DLD1 (cell line): ENCODE data around the gene LPIN3.

Experiments used
- in situ Hi-C: cut with HindIII; loops from 2 replicates; pipeline ENCODE4 v1.10.0; 2017; ENCODE audit warnings: low sequenced_read_pairs

The LPIN3 gene

DNA sequence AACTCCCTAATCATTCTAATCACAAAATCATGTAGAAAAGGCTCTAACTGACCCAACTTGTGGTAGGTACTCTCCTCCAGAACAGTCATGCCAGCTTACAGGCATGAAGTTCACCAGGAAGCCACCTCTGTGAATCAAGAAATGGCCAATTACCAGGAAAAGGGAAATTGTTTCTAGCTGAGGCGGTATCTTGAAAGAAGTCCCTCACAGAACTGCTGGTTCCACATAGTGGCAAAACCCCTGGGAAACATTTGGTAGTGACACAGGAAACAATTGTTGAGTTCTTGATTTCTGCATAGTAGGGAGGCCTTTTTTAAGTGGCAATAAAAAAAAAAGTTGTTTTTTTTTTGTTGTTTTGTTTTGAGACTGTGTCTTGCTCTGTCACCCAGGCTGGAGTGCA lies 19.6 kb upstream of the LPIN3 start:
- in situ Hi-C loops: no loop called here

DNA sequence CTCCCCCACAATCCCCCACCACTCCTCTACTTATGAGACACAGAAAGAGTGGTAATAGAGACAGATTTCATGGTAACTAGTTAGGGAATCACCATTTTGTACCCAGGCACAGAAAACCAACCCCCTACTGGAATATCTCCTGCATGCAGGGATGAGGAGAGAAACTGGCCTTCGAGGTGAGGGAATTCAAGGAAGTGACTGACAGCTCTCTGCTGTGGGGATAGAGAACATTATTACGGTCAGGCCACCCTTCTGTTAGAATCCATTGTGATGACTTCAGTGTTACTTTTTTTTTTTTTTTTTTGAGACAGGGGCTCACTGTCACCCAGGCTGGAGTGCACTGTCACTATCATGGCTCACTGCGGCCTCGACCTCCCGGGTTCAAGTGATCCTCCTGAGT lies 13.4 kb upstream of the LPIN3 start:
- in situ Hi-C loops: no loop called here

DNA sequence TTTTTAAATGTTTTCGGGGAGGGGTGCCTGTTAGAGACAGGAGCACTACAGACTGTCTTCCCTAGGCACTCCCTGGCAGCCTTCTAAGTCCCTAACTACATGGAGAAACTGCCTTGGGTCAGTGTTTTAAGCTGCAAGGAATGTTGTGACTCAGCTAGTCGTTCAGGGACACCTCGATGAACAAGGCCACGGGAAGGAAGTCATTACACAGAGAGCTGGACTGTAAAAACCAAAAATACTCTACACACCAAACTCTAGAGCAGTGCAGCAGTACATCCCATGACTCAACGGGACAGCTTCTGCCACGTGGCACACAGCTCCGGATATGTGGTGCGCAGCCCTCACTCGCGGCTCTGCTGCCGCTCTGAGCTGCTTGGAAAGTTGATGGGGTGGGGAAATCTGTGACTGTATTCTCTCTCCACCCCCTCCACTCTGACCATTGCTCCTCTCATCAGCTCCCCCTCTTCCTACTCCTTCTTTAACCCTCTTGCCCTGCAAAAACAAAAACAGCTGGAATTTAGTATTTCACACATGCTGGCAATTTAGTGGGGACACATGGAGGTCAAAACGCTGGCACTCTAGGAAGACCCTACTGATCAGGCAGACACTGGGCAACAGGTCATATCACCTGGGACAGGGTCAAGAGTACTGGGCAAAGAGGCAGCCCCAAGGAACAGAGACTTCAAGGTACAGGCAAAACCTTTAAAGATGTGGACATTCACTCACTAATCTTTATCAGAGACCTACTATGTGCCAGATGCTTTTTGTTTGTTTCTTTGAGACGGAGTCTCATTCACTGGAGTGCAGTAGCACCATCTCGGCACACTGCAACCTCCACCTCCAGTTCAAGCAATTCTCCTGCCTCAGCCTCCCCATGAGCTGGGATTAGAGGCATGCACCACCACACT lies 10.9 kb upstream of the LPIN3 start:
- in situ Hi-C loops: no loop called here

DNA sequence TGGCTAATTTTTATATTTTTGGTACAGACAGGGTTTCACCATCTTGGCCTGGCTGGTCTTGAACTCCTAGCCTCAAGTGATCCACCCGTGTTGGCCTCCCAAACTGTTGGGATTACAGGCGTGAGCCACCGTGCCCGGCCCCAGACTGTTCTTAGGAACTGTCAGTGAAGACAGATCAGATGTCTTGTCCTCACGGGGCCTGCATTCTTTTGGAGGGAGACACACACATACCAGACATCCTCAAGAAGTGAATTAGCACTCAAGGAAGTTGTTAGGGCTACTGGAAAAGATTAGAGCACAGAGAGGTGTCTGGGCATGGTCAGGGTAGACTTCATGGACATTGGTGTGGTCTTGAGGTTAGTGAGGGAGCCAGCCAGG lies 10.3 kb upstream of the LPIN3 start:
- in situ Hi-C loops: no loop called here

DNA sequence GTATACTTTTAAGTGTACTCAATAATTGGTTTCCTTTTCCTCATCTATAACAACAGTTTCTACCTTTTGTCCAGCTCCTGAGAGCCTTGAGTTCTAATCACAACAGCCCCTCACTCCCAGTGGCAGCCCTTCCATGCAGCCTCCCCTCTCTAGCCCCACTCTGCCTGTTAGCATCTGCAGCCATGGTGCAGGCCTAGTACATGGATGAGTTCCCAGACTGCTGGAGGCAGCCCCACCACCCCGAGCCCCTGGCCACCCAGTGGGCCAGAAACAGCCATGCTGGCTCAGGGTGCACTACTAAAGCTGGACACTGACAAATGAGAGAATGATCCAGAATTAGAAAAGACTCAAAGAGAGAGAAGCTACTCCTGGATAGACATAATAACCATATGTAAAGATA lies 9.7 kb upstream of the LPIN3 start:
- in situ Hi-C loops: no loop called here

DNA sequence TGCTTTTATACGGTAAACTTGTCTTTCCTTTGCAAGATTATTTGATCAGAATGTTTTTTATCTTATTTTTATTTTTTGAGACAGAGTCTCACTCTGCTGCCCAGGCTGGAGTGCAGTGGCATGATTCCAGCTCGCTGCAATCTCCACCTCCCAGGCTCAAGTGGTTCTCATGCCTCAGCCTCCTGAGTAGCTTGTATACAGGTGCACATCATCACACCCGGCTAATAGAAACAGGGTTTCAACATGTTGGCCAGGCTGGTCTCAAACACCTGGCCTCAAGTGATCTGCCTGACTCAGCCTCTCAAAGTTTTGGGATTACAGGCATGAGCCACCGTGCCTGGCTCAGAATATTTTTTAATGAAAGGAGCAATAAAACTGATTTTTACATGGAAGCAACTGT lies 8.9 kb upstream of the LPIN3 start:
- in situ Hi-C loops: no loop called here

DNA sequence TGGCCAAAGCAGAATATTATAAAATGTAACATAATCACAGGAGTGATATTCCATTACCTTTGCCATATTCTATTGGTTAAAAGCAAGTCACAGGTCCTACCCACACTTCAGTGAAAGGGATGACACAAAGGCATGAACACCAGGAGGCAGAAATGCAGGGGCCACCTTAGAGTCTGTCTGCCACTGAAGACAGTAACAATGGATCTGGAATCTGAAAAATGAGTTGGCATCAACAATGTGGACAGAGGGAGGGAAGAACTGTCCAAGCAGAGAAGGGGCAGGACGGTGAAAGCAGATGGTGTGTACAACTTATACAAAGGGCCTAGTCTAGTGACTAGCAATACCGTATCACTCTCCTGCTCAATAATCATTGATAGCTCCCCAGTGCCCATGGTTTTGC lies 6.6 kb upstream of the LPIN3 start:
- in situ Hi-C loops: no loop called here

DNA sequence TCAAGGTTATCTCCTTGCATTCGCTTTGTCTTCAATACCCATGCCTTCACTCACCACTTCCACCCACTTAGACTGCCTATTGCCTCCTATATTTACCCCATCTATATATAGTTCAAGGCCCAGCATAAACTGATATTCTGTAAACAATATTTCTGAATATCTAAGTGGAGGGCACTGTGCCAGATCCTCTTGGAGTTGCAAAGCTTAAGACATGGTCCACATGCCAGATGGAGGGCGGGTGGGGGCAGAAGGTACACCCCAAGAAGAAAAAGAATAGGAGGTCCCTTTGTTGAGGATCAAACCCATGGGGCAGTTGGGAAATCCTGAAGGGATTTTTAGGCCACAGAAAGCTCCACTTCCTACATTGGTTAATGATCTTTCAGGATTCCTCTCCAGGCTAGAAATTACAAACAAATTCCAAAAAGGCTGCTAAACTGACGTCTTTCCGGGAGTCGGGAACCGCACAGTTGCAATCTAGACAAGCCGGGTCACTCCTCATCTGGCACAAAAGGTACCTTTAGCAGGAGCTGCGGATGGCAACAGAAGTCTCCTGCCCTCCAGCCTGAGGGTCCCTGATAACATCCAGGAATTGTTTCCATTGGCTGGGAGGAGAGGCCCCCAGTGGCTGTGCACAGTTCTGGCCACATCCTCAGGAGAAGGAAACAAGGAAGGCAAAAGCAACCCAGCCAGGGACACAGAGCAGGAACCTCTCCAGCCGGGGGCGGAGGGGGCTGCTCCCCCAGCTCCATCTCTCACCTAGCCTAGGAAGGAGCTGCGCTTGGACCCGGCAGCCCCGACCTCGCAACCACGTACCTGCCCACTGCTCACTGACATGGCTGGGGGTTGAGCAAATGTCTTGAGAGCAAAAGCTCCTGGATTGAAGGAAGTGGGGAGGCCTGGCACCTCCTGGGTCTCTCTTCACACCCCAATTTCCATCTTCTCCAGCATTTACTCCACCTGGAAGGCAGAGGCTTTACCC lies 5.9 kb upstream of the LPIN3 start:
- in situ Hi-C loops: no loop called here

DNA sequence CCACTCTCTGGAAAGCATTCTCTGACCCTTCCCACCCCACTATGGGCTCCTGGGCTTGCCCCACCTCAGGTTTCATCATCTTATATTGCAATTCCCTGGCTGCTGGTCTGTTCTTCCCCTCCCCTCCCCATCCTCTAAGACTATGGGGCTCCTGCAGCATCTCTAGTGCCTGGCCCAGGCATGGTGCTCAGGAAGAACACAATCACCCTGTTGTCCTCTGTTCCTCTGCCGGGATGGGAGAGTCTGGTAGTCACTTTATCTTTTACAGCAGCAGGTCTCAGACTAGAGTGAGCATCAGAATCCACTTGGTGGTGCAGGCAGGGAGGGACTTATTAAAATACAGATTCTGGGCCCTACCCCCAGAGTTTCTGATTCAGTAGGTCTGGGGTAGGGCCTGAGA lies 5.0 kb upstream of the LPIN3 start:
- in situ Hi-C loops: no loop called here

DNA sequence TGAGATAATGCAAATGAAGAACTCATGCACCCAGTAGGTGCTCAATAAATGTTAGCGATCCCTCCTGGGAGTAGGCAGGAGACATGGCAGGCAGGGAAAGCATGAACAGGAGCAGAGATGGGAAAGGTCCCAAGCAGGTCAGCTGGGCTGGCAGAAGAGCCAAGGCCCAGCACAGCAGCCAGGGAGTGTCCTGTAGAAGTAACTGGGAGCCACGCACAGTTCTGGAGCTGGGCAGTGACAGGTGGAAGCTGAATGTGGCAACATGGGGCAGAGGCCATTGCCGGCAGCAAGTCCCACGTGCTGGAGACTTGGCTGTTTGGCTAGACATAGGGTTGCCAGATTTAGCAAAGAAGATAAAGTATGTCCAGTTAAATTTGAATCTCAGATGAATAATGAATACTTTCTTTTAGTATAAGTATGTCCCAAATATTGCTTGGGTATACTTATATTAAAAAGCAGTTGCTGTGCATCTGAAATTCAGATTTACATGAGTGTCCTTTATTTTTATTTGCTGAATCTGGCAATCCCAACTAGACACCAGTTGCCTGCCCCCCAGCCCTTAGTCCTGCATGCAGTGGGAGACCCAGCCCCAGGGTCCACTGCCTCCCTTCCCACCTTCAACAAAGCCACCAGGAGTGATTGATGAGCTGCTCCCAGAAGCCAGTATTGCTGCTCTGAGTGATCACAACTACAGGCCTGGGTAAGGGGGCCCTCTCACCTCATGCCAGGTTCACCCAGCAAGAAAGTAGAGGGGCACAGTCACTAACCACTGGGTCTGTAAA lies 3.7 kb upstream of the LPIN3 start:
- in situ Hi-C loops: no loop called here

DNA sequence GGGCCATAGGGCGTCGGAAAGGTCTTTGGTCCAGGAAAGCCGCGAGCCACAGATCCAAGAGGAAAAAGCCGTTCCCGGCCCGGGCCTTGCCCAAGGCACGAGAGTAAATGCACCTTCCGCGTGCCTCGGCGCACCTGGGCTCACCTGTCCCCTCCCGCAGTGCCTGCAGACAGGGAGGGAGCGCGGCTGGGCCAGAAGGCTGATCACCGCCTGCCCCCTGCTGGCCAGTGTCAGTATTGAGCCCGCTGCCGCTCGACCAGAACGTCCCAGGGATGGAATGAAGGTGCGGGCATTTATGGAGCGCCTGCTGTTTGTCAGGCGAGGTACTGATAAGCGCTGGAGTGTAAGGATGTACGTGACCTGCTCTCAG lies 679 bp upstream of the LPIN3 start:
- in situ Hi-C loops: no loop called here

DNA sequence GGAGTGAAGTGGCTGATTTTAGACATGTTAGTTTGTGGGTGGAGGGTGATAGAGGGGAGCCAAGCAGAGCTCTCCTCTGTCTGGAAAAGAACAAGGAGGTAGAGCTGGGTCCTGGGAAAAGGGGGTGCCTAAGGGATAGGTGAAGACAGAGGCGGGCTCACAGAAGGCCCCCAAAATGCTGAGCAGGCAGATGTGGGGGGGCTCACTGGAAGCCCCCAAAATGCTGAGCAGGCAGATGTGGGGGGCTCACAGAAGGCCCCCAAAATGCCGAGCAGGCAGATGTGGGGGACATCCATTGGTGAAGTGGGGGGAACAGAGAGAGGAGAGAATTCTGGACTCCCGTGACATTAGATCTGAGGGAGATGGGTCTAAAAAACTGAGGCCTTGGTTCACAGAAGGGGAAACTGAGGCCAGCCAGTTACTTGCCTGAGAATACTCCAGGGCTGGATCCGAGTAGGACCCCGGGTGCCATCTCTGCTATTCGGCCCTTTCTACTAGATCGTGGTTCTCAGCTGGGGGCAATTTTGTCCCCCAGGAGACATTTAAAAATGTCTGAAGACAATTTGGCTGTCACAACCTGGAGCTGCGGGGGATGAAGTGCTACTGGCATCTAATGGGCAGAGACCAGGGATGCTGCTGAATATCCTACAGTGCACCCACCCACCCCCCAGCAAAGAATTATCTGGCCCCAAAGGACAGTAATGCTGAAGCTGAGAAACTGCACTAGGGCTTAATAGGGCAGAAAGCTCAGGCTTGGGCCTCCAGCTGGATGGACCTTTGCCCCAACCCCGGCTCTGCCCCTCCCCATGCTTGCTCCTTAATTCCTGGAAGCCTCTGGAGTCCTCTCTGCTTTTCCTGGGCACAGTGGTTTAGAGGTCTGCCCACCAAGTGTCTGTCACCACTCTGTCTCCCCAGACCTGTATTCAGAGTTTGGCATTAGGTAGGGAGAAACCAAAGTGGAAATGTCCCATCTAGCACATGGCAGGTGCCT lies 2.1 kb downstream of the LPIN3 start:
- in situ Hi-C loops: no loop called here

DNA sequence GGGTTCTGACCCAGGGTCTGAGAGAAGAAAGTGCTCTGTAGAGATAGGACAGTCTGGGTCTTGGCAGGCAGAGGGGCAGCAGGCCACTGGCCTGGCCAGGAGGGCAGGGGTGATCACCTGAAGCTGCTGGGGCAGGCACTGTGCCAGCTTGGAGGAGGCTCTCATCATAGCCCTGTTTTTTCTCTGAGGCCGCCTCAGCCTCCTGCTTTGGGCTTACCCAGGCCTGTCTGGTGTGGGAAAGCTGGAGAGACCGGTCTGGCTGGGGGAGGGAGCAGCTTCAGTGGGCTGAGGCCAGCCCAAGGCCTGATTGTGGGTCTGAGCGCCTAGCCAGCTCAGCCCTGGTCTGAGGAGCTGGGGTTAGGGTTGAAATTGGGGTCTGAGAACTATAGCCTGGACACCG lies 3.9 kb downstream of the LPIN3 start:
- in situ Hi-C loops: no loop called here

DNA sequence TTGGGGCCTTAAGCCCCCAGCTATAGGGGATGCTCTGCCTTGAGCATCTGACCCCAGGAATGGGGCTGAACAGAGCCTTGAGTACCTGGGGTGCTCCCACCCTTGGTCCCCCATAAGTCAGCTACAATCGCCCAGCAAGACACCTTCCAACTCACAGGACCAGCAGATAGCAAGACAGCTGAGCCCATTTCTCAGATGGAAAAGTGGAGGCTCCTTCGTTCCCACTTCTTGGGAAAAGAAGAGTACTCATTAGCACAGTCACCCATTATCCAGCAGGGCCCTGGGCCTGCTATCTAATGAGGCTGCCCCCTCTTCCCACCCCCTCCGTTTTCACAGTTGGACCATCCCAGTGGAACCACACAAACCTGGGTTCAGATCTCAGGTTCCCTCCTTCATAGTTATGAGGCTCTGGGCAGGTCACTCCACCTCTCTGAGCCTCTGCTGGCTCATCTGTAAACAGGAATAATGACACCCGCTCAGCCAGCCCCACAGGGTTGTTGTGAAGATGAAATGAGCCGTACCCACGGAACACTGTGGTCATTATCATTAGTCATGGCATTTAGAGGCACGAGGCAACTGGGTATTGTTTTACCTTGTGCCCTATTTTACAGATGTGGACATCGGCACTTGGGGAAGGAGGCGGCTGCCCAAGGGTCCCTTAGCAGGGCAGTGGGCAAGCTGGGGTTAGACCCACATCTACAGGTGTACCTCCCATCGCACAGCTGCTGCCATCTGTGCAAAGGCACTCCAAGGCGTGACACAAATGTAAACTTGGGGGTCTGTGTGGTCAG lies 4.5 kb downstream of the LPIN3 start:
- in situ Hi-C loops: no loop called here

DNA sequence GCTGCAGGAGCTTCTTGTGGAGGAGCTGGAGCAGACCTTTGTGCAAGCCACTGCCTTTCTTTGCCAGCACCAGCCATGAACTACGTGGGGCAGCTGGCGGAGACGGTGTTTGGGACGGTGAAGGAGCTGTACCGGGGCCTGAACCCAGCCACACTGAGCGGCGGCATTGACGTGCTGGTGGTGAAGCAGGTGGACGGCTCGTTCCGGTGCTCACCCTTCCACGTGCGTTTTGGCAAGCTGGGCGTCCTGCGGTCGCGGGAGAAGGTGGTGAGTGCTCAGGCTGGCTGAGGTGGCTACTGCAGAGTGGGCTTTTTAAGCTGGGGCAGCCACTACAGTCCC lies 5.1 kb downstream of the LPIN3 start:
- in situ Hi-C loops: no loop called here

DNA sequence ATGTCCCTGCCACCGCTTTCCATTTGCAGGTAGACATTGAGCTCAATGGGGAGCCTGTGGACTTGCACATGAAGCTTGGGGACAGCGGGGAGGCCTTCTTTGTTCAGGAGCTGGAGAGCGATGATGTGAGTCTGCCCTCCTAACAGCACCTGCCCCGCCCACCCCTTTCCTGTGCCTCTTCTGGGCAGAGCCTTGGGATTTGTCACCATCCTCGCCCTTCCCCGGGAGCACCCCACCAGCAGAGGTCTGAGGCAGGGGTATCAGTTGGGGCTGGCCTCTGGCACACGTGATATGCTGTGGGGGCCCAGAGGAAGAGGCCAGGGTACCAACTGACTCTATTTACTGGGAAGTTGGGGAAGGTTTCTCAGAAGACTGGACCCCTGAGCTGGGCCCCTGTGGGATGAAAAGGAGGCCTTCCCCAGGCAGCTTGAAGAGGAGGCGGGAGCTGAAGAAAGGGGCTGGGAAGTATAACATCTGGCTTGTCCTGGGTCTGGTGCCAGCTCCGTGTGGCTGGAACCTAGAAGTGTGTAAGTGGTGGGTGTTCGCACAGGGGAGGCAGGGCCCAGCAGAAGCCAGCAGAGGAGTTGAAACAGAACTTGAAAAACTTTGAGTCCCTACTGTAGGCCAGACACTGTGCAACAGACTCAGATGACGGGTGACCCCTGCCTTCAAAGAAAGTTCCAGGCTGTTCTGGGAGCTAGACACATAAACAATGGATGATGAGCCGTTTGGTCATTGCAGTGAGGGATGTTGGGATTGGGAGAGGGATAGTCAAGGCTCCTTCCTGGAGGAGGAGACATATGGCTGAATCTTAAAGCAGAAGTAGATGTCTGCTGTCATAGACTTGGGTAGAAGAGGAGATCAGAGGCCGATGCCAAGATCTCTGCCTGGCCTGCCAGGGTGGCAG lies 7.2 kb downstream of the LPIN3 start:
- in situ Hi-C loops: no loop called here

DNA sequence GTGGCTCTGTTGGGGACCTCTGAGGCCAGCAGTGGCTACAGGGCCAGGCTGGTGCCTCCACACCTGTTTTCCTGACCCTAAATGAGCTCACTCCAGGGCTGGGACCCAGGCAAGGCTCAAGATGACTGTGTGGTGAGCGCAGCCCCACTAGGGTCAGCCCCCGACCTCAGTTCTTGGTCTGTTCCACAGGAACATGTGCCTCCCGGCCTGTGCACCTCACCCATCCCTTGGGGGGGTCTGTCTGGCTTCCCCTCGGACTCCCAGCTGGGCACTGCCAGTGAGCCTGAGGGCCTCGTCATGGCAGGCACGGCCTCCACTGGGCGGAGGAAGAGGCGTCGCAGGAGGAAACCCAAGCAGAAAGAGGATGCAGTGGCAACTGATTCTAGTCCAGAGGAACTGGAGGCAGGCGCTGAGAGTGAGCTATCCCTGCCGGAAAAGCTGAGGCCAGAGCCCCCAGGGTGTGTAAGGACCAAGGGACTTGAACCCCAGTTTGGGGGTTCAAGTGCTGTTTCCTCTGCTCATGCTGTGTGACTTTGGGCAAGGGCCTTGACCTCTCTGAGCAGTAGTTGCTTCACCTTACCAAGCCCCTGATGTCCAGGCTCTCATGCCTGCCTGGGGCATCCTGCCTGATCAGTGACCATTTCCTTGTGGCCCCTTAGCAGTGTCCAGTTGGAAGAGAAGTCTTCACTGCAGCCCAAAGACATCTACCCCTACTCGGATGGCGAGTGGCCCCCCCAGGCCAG lies 8.0 kb downstream of the LPIN3 start:
- in situ Hi-C loops: no loop called here

DNA sequence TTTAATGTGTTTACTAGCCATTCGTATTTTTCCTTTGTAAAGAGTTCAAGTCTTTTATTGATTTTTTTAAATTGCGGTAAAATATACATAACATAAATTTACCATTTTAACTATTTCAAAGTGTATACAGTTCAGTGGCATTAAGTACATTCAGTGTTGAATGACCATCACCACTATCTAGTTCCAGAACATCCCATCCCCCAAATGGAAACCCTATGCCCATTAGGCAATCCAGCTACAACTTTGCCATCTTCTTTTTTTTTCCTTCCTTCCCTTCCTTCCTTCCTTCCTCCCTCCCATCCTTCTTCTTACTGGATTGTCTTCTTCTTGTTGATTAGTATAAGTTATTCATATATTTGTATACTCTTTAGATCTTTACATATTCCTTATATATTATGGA lies 8.6 kb downstream of the LPIN3 start:
- in situ Hi-C loops: no loop called here
